Measurements from ENCODE around the gene DTNB.

- TF ChIP-seq, protein P1, sequence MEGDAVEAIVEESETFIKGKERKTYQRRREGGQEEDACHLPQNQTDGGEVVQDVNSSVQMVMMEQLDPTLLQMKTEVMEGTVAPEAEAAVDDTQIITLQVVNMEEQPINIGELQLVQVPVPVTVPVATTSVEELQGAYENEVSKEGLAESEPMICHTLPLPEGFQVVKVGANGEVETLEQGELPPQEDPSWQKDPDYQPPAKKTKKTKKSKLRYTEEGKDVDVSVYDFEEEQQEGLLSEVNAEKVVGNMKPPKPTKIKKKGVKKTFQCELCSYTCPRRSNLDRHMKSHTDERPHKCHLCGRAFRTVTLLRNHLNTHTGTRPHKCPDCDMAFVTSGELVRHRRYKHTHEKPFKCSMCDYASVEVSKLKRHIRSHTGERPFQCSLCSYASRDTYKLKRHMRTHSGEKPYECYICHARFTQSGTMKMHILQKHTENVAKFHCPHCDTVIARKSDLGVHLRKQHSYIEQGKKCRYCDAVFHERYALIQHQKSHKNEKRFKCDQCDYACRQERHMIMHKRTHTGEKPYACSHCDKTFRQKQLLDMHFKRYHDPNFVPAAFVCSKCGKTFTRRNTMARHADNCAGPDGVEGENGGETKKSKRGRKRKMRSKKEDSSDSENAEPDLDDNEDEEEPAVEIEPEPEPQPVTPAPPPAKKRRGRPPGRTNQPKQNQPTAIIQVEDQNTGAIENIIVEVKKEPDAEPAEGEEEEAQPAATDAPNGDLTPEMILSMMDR (IDR thresholded peaks at IDR 0.05) = no peak
- no peak for TF ChIP-seq POLR2AphosphoS5 (IDR thresholded peaks at IDR 0.05)
- no peak for TF ChIP-seq POLR2A (IDR thresholded peaks at IDR 0.05)
Observed at GRCh38 chr2:25615920-25616319, 57.5 kb downstream of the DTNB start.
